PC-3 (cell line): ENCODE measurements around the gene SLC12A3. TPM values are rescaled to one million over a fixed set of nuclear protein-coding genes. Genes with fewer than 3 reads are reported as not detected.
A peak's percentile ranks its signal among the peaks of the same experiment; 100 is the strongest.

Experiments used
- ATAC-seq: fragments of 200-7000 bp; cut with Tn5 transposase; 2 replicates; pipeline ENCODE4 v1.9.1; 2020; ENCODE audit warnings: mild to moderate bottlenecking, moderate library complexity
- BruUV-seq: library from RNA; stranded (reverse); fragments of 400-500 nt; replicated peaks from 2 replicates; lab custom pipeline; 2021; lab: Mats Ljungman, UMichigan
- CTCF ChIA-PET: fragments of 300-600 bp; sonication (Branson Sonifier 250); formaldehyde crosslinking; loops from one replicate; lab custom pipeline; 2022; ENCODE audit warnings: antibody characterized with exemption; lab: Charles Lee
- POLR2A ChIA-PET: fragments of 300-600 bp; sonication (Branson Sonifier 250); formaldehyde crosslinking; loops from one replicate; lab custom pipeline; 2022; ENCODE audit warnings: antibody characterized with exemption; ENCODE audit not compliant: unreplicated experiment; lab: Charles Lee
- DNase-seq: peaks from one replicate; pipeline ENCODE4 v3.0.0-alpha.2; 2015
- H2AFZ ChIP-seq: fragments of 300-600 bp; sonication (generic); 2 replicates; pipeline ENCODE4 v1.6.0; 2016; ENCODE audit warnings: antibody characterized with exemption, low read length
- H3F3A ChIP-seq: fragments of 300-600 bp; sonication (generic); one replicate; pipeline ENCODE4 v1.6.0; 2017; ENCODE audit warnings: antibody characterized with exemption, low read length, control low read depth, mild to moderate bottlenecking; ENCODE audit not compliant: unreplicated experiment
- H3K27ac ChIP-seq: fragments of 300-600 bp; sonication (generic); 2 replicates; pipeline ENCODE4 v1.5.1; 2016; ENCODE audit warnings: mild to moderate bottlenecking, low read length
- H3K27me3 ChIP-seq: fragments of 300-600 bp; sonication (generic); 2 replicates; pipeline ENCODE4 v1.6.1; 2016; ENCODE audit warnings: low read length, mixed read lengths
- H3K36me3 ChIP-seq: fragments of 300-600 bp; sonication (generic); 2 replicates; pipeline ENCODE4 v1.6.1; 2016; ENCODE audit warnings: low read depth, mixed run types, low read length, mixed read lengths
- H3K4me1 ChIP-seq: fragments of 300-600 bp; sonication (generic); 2 replicates; pipeline ENCODE4 v1.5.1; 2016; ENCODE audit warnings: low read length; ENCODE audit not compliant: insufficient read depth
- H3K4me2 ChIP-seq: fragments of 300-600 bp; sonication (generic); 2 replicates; pipeline ENCODE4 v1.6.0; 2016; ENCODE audit warnings: low read length
- H3K4me3 ChIP-seq: fragments of 300-600 bp; sonication (generic); 2 replicates; pipeline ENCODE4 v1.5.1; 2016; ENCODE audit warnings: mild to moderate bottlenecking, low read length, mixed read lengths
- H3K79me2 ChIP-seq: fragments of 300-600 bp; sonication (generic); 2 replicates; pipeline ENCODE4 v1.6.1; 2017; ENCODE audit warnings: low read length, mixed read lengths
- H3K9ac ChIP-seq: fragments of 300-600 bp; sonication (generic); 2 replicates; pipeline ENCODE4 v1.6.0; 2016; ENCODE audit warnings: mild to moderate bottlenecking, low read length
- H3K9me2 ChIP-seq: fragments of 300-600 bp; sonication (generic); replicated peaks from 2 replicates; pipeline ENCODE4 v1.6.1; 2016; ENCODE audit warnings: mixed run types, low read length, mixed read lengths
- H3K9me3 ChIP-seq: fragments of 300-600 bp; sonication (generic); 2 replicates; pipeline ENCODE4 v1.6.1; 2016; ENCODE audit warnings: low read length, mixed read lengths
- H4K20me1 ChIP-seq: fragments of 300-600 bp; sonication (generic); 2 replicates; pipeline ENCODE4 v1.6.1; 2016; ENCODE audit warnings: low read length, mixed read lengths
- CTCF ChIP-seq: fragments of 300-600 bp; sonication (generic); conservative IDR thresholded peaks from 2 replicates; pipeline ENCODE4 v1.5.1; 2017; ENCODE audit warnings: antibody characterized with exemption, low read depth, mild to moderate bottlenecking, low read length
- EZH2 ChIP-seq: fragments of 300-600 bp; sonication (generic); IDR thresholded peaks from one replicate; pipeline ENCODE4 v1.6.1; 2017; ENCODE audit warnings: antibody characterized with exemption, mild to moderate bottlenecking, low read length; ENCODE audit not compliant: unreplicated experiment
- EZH2phosphoT487 ChIP-seq: fragments of 300-600 bp; sonication (generic); IDR thresholded peaks from 2 replicates; pipeline ENCODE4 v1.6.1; 2018; ENCODE audit warnings: mild to moderate bottlenecking, antibody characterized with exemption, low read length, borderline replicate concordance
- intact Hi-C: fragments of 100-400 bp; cut with micrococcal nuclease; formaldehyde crosslinking; loops from 2 replicates; pipeline ENCODE4 v1.9.0; 2023
- total RNA-seq: library from RNA; depleted of rRNA; stranded (reverse); fragments of >200 nt; gene quantifications from 2 replicates; pipeline ENCODE4 v1.2.3, GENCODE V29; 2014

SLC12A3 gene
- total RNA-seq, 1 experiment from 2014 or later, result not detected

DNA sequence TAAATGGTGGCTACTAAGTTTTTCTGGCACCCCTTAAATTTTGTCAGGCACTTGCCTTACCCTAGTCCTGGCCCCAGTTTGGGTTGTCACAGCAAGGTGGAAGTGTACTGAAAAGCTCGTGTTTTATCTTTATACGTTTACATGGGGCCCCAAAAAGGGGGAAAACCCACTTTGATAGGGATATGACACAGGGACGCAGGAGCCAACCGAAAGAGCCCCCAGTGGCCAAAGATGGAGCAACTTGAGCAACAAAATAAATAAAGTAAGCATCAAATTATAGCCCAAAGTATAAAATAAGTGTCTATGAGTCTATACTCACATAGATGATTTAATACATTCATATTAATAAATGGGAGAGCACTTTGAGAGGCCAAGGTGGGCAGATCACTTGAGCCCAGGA lies 91.7 kb downstream of the SLC12A3 start:
- Histone ChIP-seq H3K9me3 (no peaks in the 10 kb centered on the region), H4K20me1 (no peaks in the 10 kb centered on the region), H3K4me3 (no peak overlapping the region), H2AFZ (no peak overlapping the region), H3F3A (no peaks in the 10 kb centered on the region), H3K4me2 (no peak overlapping the region), H3K79me2 (no peaks in the 10 kb centered on the region), H3K9me2 (no peaks in the 10 kb centered on the region), H3K4me1 (no peaks in the 10 kb centered on the region), H3K27me3 (no peaks in the 10 kb centered on the region), H3K36me3 (no peaks in the 10 kb centered on the region), H3K27ac (no peak overlapping the region), H3K9ac (no peak overlapping the region)
- ChIA-PET CTCF (no interaction called here), POLR2A (no interaction called here)
- TF ChIP-seq EZH2phosphoT487, result no peak
- TF ChIP-seq CTCF, result peak; percentile 32; the same call in 1 of the 2 replicates
- intact Hi-C loops, result no loop called here
- no peak for ATAC-seq
- no peak for DNase-seq
- no TSS peak for BruUV-seq

- no peaks in the 10 kb centered on the region for H3K27me3 ChIP-seq
- H2AFZ ChIP-seq, result no peak overlapping the region
- no peak for ATAC-seq
- BruUV-seq, result no TSS peak
- H3K79me2 ChIP-seq, result no peaks in the 10 kb centered on the region
- H3K4me1 ChIP-seq, result peaks cover 7% of the 10 kb centered on the region; the same call in 1 of the 2 replicates
- H3K9me3 ChIP-seq, result no peaks in the 10 kb centered on the region
- ChIA-PET CTCF (no interaction called here), POLR2A (no interaction called here)
- H3K4me3 ChIP-seq, result no peak overlapping the region
- no peak for DNase-seq
- intact Hi-C loops, result no loop called here
- H3F3A ChIP-seq, result no peaks in the 10 kb centered on the region
- peaks cover 2% of the 10 kb centered on the region; the same call in 1 of the 2 replicates for H3K36me3 ChIP-seq
- no peak for TF ChIP-seq CTCF
- no peak for TF ChIP-seq EZH2phosphoT487
- no peak for TF ChIP-seq EZH2
- no peak overlapping the region for H3K9ac ChIP-seq
- H4K20me1 ChIP-seq, result no peaks in the 10 kb centered on the region
- no peak overlapping the region for H3K4me2 ChIP-seq
- H3K9me2 ChIP-seq, result no peaks in the 10 kb centered on the region
- H3K27ac ChIP-seq, result no peak overlapping the region
These were observed 95.8 kb downstream of the SLC12A3 start for GRCh38 chr16:56960681-56961281.

DNA sequence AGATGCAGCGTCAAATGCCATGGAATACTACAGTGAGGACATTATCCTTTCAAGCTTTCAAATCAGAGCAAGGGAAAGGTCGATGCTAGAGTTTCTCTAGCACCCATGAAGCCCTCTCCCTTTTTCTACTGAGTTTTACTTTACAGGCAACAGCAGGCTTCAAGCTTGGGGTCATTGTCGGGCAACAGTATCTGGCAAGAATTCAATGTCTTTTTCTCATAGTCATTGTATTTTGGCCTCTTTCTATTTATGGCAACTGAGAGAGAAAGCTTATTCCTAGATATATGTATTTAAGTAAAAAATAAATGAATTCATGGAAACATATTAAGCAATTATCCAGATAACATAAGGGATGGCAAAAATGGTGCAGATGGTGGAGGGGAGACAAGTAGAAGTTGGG lies 96.4 kb downstream of the SLC12A3 start:
- Histone ChIP-seq H3K4me2 (no peak overlapping the region), H2AFZ (no peak overlapping the region), H3K79me2 (no peaks in the 10 kb centered on the region), H3K9me3 (no peaks in the 10 kb centered on the region), H3K4me1 (peaks cover 7% of the 10 kb centered on the region; the same call in 1 of the 2 replicates), H3K27ac (no peak overlapping the region), H3F3A (no peaks in the 10 kb centered on the region), H4K20me1 (no peaks in the 10 kb centered on the region), H3K4me3 (no peak overlapping the region), H3K36me3 (peaks cover 2% of the 10 kb centered on the region; the same call in 1 of the 2 replicates), H3K27me3 (no peaks in the 10 kb centered on the region), H3K9me2 (no peaks in the 10 kb centered on the region), H3K9ac (no peak overlapping the region)
- ChIA-PET CTCF (no interaction called here), POLR2A (no interaction called here)
- BruUV-seq, result no TSS peak
- TF ChIP-seq EZH2 (no peak), CTCF (no peak), EZH2phosphoT487 (no peak)
- intact Hi-C loops, result no loop called here
- no peak for DNase-seq
- no peak for ATAC-seq
